ENCODE results near the gene CPNE8.

CPNE8 gene

DNA sequence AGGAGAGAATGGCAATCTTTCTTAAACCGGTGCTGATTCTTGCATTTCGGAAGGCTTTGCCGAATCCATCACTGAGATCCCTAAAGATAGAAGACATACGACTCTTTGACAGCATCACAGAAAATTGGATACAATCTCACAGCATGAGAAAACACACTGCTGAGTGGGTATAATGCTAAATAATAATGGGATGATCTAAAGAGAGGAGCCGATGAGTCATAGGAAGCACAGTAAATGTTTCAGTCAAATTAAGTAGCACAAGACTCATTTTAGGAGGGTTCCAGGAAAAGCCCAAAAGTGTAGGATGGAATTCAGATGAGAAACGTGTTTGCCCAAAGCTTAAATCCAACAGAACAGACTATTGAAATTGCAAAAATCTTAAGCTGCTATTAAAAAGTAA lies 81.7 kb downstream of the CPNE8 start:
- H2AFZ ChIP-seq (ENCODE audit: low read length) = no peak overlapping the region
- H3K4me1 ChIP-seq (ENCODE audit: insufficient read depth, low read length, poor library complexity, severe bottlenecking) = no peaks in the 10 kb centered on the region
- no peaks in the 10 kb centered on the region for H3K79me2 ChIP-seq (ENCODE audit: insufficient read depth, low read length)
- H3K9me2 ChIP-seq (replicated peaks; ENCODE audit: low read depth, low read length) = no peaks in the 10 kb centered on the region
- no peaks in the 10 kb centered on the region for H3K36me3 ChIP-seq (ENCODE audit: insufficient read depth, low read length)
- no peak overlapping the region for H3K9ac ChIP-seq (ENCODE audit: low read depth, low read length, poor library complexity, severe bottlenecking)
- H3K27me3 ChIP-seq (ENCODE audit: insufficient read depth, low read length, poor library complexity, severe bottlenecking) = no peaks in the 10 kb centered on the region
- H4K20me1 ChIP-seq (ENCODE audit: insufficient read depth, low read length, poor library complexity, severe bottlenecking) = no peaks in the 10 kb centered on the region
- no peak overlapping the region for H3K4me2 ChIP-seq (ENCODE audit: low read depth, low read length, poor library complexity, severe bottlenecking)
- H3F3A ChIP-seq (ENCODE audit: low read depth) = no peaks in the 10 kb centered on the region
- no peaks in the 10 kb centered on the region for H3K9me3 ChIP-seq (ENCODE audit: insufficient read depth, low read depth, low read length)
- H3K4me3 ChIP-seq (ENCODE audit: low read length, poor library complexity, severe bottlenecking) = no peak overlapping the region
- no peak for TF ChIP-seq EZH2phosphoT487 (IDR thresholded peaks at IDR 0.05; ENCODE audit: borderline replicate concordance)
- TF ChIP-seq CTCF (conservative IDR thresholded peaks at IDR 0.05; ENCODE audit: low read length) = no peak

GRCh38 chr12:38823314-38823713 lies 82.1 kb downstream of the CPNE8 start:
- Histone ChIP-seq H3F3A (ENCODE audit: low read depth) (no peaks in the 10 kb centered on the region), H3K4me1 (ENCODE audit: insufficient read depth, low read length, poor library complexity, severe bottlenecking) (no peaks in the 10 kb centered on the region), H3K4me2 (ENCODE audit: low read depth, low read length, poor library complexity, severe bottlenecking) (no peak overlapping the region), H3K79me2 (ENCODE audit: insufficient read depth, low read length) (no peaks in the 10 kb centered on the region), H3K27me3 (ENCODE audit: insufficient read depth, low read length, poor library complexity, severe bottlenecking) (no peaks in the 10 kb centered on the region), H3K36me3 (ENCODE audit: insufficient read depth, low read length) (no peaks in the 10 kb centered on the region), H3K9ac (ENCODE audit: low read depth, low read length, poor library complexity, severe bottlenecking) (no peak overlapping the region), H2AFZ (ENCODE audit: low read length) (no peak overlapping the region), H3K9me3 (ENCODE audit: insufficient read depth, low read depth, low read length) (no peaks in the 10 kb centered on the region), H3K9me2 (replicated peaks; ENCODE audit: low read depth, low read length) (no peaks in the 10 kb centered on the region), H3K4me3 (ENCODE audit: low read length, poor library complexity, severe bottlenecking) (no peak overlapping the region), H4K20me1 (ENCODE audit: insufficient read depth, low read length, poor library complexity, severe bottlenecking) (no peaks in the 10 kb centered on the region)
- TF ChIP-seq EZH2phosphoT487 (IDR thresholded peaks at IDR 0.05; ENCODE audit: borderline replicate concordance) (no peak), CTCF (conservative IDR thresholded peaks at IDR 0.05; ENCODE audit: low read length) (no peak)

- no peak for TF ChIP-seq CTCF (conservative IDR thresholded peaks at IDR 0.05; ENCODE audit: low read length)
- no peak for TF ChIP-seq EZH2phosphoT487 (IDR thresholded peaks at IDR 0.05; ENCODE audit: borderline replicate concordance)
- no peaks in the 10 kb centered on the region for H3K9me3 ChIP-seq (ENCODE audit: insufficient read depth, low read depth, low read length)
- no peaks in the 10 kb centered on the region for H3K9me2 ChIP-seq (replicated peaks; ENCODE audit: low read depth, low read length)
- no peaks in the 10 kb centered on the region for H3K27me3 ChIP-seq (ENCODE audit: insufficient read depth, low read length, poor library complexity, severe bottlenecking)
- no peak overlapping the region for H3K4me2 ChIP-seq (ENCODE audit: low read depth, low read length, poor library complexity, severe bottlenecking)
- H2AFZ ChIP-seq (ENCODE audit: low read length) = no peak overlapping the region
- no peaks in the 10 kb centered on the region for H3F3A ChIP-seq (ENCODE audit: low read depth)
- no peaks in the 10 kb centered on the region for H4K20me1 ChIP-seq (ENCODE audit: insufficient read depth, low read length, poor library complexity, severe bottlenecking)
- no peaks in the 10 kb centered on the region for H3K36me3 ChIP-seq (ENCODE audit: insufficient read depth, low read length)
- no peaks in the 10 kb centered on the region for H3K79me2 ChIP-seq (ENCODE audit: insufficient read depth, low read length)
- no peaks in the 10 kb centered on the region for H3K4me1 ChIP-seq (ENCODE audit: insufficient read depth, low read length, poor library complexity, severe bottlenecking)
- H3K4me3 ChIP-seq (ENCODE audit: low read length, poor library complexity, severe bottlenecking) = no peak overlapping the region
- H3K9ac ChIP-seq (ENCODE audit: low read depth, low read length, poor library complexity, severe bottlenecking) = no peak overlapping the region
Measured at GRCh38 chr12:38817942-38818341, 87.4 kb downstream of the CPNE8 start.

Measured in Loucy (cell line).